Measurements from ENCODE around the gene KPRP. TPM values are rescaled to one million over a fixed set of nuclear protein-coding genes. Genes with fewer than 3 reads are reported as not detected.

KPRP gene
- total RNA-seq, 4 donors from 2014 or later = 0.12 TPM; not detected in 3

DNA sequence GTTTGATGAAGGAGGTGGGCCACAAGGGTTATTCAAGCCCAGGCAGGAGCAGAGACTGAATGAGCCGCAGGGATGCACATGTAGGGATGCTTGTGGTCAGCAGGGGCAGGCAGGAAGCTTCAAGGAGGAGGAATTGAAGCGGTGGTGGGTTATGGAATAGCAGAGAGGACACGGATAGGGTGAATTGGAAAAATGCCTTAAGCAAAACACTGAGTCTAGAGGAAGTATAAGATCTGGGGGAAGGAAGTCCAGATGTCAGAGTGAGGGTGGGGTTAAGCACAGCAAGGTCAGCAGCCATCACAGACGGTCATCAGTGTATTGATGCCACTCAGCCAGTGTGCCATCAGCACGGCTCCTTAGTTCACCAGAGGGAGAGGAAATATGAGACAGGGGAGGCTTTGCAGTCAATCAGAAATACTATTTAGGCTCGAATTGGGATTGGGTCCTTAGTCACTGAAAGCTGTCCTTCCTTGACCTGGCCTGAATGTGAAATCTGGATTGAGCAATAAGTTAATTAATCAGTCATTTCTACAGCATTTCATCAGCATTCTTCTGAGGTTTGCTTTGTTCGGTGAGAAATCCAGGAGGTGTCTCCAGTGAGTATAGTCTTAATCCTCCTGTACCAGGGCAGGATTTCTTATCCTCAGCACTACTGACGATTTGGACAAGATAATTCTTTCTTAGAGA, 11.2 kb downstream of the KPRP start:
- H3K4me1 ChIP-seq = no peaks in the 10 kb centered on the region
- no peaks in the 10 kb centered on the region for H3K36me3 ChIP-seq
- no peak overlapping the region for H3K27ac ChIP-seq
- no peak for ATAC-seq
- WGBS, 2 donors (ENCODE audit: low coverage in 1 of 2) = 53 to 55% methylated on average over 6 to 8 of the region's 8 CpGs
- no peak overlapping the region for H3K4me3 ChIP-seq
- H3K27me3 ChIP-seq = no peaks in the 10 kb centered on the region
- H3K9me3 ChIP-seq = no peaks in the 10 kb centered on the region
- TF ChIP-seq POLR2AphosphoS5 (IDR thresholded peaks at IDR 0.05) (no peak), EP300 (IDR thresholded peaks at IDR 0.05) (no peak), POLR2A (IDR thresholded peaks at IDR 0.05) (no peak)
- TF ChIP-seq, protein P1, sequence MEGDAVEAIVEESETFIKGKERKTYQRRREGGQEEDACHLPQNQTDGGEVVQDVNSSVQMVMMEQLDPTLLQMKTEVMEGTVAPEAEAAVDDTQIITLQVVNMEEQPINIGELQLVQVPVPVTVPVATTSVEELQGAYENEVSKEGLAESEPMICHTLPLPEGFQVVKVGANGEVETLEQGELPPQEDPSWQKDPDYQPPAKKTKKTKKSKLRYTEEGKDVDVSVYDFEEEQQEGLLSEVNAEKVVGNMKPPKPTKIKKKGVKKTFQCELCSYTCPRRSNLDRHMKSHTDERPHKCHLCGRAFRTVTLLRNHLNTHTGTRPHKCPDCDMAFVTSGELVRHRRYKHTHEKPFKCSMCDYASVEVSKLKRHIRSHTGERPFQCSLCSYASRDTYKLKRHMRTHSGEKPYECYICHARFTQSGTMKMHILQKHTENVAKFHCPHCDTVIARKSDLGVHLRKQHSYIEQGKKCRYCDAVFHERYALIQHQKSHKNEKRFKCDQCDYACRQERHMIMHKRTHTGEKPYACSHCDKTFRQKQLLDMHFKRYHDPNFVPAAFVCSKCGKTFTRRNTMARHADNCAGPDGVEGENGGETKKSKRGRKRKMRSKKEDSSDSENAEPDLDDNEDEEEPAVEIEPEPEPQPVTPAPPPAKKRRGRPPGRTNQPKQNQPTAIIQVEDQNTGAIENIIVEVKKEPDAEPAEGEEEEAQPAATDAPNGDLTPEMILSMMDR (IDR thresholded peaks at IDR 0.05) = no peak

DNA sequence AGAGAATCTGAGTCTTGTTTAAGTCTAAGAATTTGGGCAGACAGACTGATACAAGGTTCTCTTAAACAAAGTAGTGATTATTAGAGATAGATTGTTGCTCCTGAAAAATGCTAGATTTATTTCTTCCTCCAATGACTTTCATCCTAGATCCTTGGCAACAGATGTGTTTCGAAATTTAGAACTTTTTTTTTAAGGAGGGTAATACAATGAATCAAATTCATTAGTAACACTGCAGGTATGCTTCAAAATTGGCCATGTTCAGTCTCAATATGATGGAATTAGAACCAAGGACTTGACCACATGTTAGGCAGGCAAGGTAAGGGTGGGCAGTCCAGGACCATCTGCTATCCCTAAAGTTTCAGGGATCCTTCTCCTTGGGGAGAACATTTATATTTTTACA, 12.6 kb downstream of the KPRP start:
- TF ChIP-seq POLR2AphosphoS5 (IDR thresholded peaks at IDR 0.05) (no peak), POLR2A (IDR thresholded peaks at IDR 0.05) (no peak), EP300 (IDR thresholded peaks at IDR 0.05) (no peak)
- TF ChIP-seq, protein P1 (IDR thresholded peaks at IDR 0.05) = no peak
- H3K36me3 ChIP-seq = no peaks in the 10 kb centered on the region
- no peak overlapping the region for H3K27ac ChIP-seq
- 47 to 68% methylated on average over 1 of the region's 1 CpG for WGBS, 2 donors (ENCODE audit: low coverage in 1 of 2)
- no peak overlapping the region for H3K4me3 ChIP-seq
- no peaks in the 10 kb centered on the region for H3K9me3 ChIP-seq
- ATAC-seq = no peak
- H3K27me3 ChIP-seq = no peaks in the 10 kb centered on the region
- no peaks in the 10 kb centered on the region for H3K4me1 ChIP-seq

DNA sequence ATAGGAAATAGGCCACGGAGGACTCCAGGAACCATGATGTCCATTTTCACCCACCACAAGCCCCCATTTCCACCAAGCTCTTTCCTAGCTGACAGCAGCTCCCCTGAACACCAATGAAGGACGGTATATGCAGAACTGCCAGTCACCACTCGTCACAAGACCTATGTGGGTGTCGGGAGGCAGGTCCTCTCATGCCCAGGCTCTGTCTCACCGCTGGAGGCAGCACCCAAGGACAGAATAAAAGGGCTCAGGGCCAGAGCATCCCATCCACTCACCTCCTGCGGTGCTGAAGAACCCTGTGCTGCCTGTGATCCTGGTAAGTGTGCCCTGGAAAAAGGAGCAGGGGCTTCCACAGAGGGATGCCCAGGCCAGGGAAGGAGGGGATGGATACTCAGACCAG, 17.1 kb downstream of the KPRP start, which contains the start of gene LCE1F:
TSS of gene LCE1F (plus strand) at position 266 of the 400 bp plus-strand sequence. CDS start 1,232 bp downstream, outside the sequence.
- TF ChIP-seq EP300 (IDR thresholded peaks at IDR 0.05) (no peak), POLR2AphosphoS5 (IDR thresholded peaks at IDR 0.05) (no peak)
- TF ChIP-seq, protein P1 (IDR thresholded peaks at IDR 0.05) = no peak

DNA sequence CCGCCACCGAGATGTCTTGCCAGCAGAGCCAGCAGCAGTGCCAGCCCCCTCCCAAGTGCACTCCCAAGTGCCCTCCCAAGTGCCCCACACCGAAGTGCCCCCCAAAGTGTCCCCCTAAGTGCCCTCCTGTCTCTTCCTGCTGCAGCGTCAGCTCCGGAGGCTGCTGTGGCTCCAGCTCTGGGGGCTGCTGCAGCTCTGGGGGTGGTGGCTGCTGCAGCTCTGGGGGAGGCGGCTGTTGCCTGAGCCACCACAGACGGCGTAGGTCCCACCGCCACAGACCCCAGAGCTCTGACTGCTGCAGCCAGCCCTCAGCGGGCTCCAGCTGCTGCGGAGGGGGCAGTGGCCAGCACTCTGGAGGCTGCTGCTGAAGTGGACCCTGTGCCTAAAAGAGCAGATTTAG, 18.5 kb downstream of the KPRP start:
- no peak overlapping the region for H3K4me3 ChIP-seq
- WGBS, 2 donors (ENCODE audit: low coverage in 1 of 2) = 61 to 80% methylated on average over 1 to 3 of the region's 11 CpGs
- H3K27me3 ChIP-seq = no peaks in the 10 kb centered on the region
- H3K9me3 ChIP-seq = no peaks in the 10 kb centered on the region
- ATAC-seq = no peak
- H3K4me1 ChIP-seq = no peaks in the 10 kb centered on the region
- no peak overlapping the region for H3K27ac ChIP-seq
- TF ChIP-seq EP300 (IDR thresholded peaks at IDR 0.05) = no peak
- TF ChIP-seq POLR2AphosphoS5 (IDR thresholded peaks at IDR 0.05) = no peak
- TF ChIP-seq, protein P1 (IDR thresholded peaks at IDR 0.05) = no peak
- no peak for TF ChIP-seq POLR2A (IDR thresholded peaks at IDR 0.05)
- no peaks in the 10 kb centered on the region for H3K36me3 ChIP-seq

More for the DNA sequence above, 17.1 kb downstream of the KPRP start, which contains the start of gene LCE1F:
- Histone ChIP-seq H3K4me3 (no peak within 1 kb of the TSS), H3K9me3 (no peaks in the 10 kb centered on the region), H3K36me3 (no peaks in the 10 kb centered on the region), H3K4me1 (no peaks in the 10 kb centered on the region), H3K27ac (no peak within 1 kb of the TSS), H3K27me3 (no peaks in the 10 kb centered on the region)
- WGBS, 2 donors (ENCODE audit: low coverage in 1 of 2) = 63 to 75% methylated on average over 1 to 5 of the region's 6 CpGs
- no peak for ATAC-seq

DNA sequence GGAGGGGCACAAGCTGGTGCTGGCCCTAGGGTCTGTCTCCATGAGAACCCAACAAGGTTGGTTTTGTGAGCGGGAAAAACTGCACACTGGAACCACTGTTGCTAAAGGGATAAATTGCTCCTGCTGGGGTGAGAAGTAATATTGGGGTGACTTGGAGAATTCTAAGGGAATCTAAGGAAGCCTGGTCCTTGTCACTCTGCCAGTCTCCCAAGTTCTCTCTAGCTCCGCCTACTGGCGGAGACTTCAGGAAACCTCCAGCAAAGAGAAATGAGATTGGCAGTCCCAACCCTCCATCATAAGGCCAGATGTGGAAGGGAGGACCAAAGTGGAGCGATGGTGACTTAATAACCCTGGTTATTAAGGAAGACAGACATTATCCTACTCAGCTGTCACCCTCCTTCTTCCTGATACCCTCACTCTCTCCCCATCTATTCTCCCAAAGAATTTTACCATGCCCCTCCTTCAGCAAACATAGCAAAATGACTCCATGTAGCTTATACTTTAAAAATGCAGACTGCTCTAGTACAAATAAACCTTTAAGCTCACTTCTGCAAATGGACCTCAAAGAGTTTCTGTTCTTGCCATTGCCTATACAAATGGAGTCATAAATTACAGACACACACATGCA, 19.8 kb downstream of the KPRP start:
- no peak overlapping the region for H3K4me3 ChIP-seq
- no peak for ATAC-seq
- no peak overlapping the region for H3K27ac ChIP-seq
- H3K36me3 ChIP-seq = no peaks in the 10 kb centered on the region
- H3K27me3 ChIP-seq = no peaks in the 10 kb centered on the region
- H3K9me3 ChIP-seq = no peaks in the 10 kb centered on the region
- 32 to 33% methylated on average over 3 of the region's 4 CpGs for WGBS, 2 donors (ENCODE audit: low coverage in 1 of 2)
- TF ChIP-seq POLR2A (IDR thresholded peaks at IDR 0.05) (no peak), EP300 (IDR thresholded peaks at IDR 0.05) (no peak), POLR2AphosphoS5 (IDR thresholded peaks at IDR 0.05) (no peak)
- TF ChIP-seq, protein P1 (IDR thresholded peaks at IDR 0.05) = no peak
- H3K4me1 ChIP-seq = no peaks in the 10 kb centered on the region

All from gastroesophageal sphincter (tissue), 4 donors.